Measurements from ENCODE around the gene AMOT. TPM values are rescaled to one million over a fixed set of nuclear protein-coding genes. Genes with fewer than 3 reads are reported as not detected.

AMOT gene
- total and polyA plus RNA-seq, 2 donors (not counting 1 experiment from before 2014, with no cell fraction given) = 0.91 to 5.2 TPM

DNA sequence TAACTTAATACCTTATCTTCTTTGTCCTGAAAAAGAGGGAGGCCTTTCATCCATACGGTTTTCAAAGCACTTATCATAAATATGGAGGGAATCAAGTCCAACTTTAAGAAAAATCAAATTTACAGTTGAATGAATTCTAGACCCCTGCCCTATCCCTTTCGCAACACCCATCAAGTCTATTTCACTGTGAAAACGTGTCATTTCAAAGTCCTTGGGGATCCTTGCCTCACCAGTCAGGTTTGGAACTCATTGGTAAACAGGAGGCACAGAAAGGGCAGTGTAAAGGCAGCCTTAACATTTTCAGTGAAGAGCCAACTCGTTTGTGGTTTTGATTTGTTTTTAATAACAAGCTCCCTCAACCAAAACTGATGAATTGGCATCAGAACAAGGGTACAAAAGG lies 66.5 kb downstream of the AMOT start:
- Histone ChIP-seq H3K4me1 (ENCODE audit: control insufficient read depth in 2 of 2, insufficient read depth in 2 of 2, low read length in 2 of 2) (no peaks in the 10 kb centered on the region), H2AFZ (ENCODE audit: insufficient read depth, low read depth, low read length, poor library complexity, severe bottlenecking) (no peak overlapping the region), H3K27ac (ENCODE audit: low read length in 2 of 2) (no peak overlapping the region), H3K79me2 (ENCODE audit: control insufficient read depth, insufficient read depth, low read length) (no peaks in the 10 kb centered on the region), H3K9ac (ENCODE audit: low read length) (no peak overlapping the region), H3K9me3 (ENCODE audit: control extremely low read depth in 1 of 3, control insufficient read depth in 2 of 3, insufficient read depth in 1 of 3, low read length in 2 of 3) (no peaks in the 10 kb centered on the region), H3K36me3 (replicated peaks in 1 of 2; ENCODE audit: control extremely low read depth in 1 of 2, control insufficient read depth in 1 of 2, extremely low read depth in 1 of 2, insufficient read depth in 2 of 2, low read length in 1 of 2) (peaks cover 0 to 4% of the 10 kb centered on the region in 2 experiments), H3K4me3 (ENCODE audit: control extremely low read depth in 1 of 5, extremely low read depth in 1 of 5, insufficient read depth in 1 of 5, low read depth in 2 of 5, low read length in 4 of 5) (no peak overlapping the region), H3K27me3 (replicated peaks in 1 of 4; ENCODE audit: control extremely low read depth in 1 of 4, control insufficient read depth in 3 of 4, insufficient read depth in 4 of 4, low read length in 3 of 4) (no peaks in the 10 kb centered on the region), H3K4me2 (replicated peaks; ENCODE audit: low read depth, low read length, poor library complexity, severe bottlenecking) (no peak overlapping the region), H4K20me1 (ENCODE audit: control insufficient read depth, insufficient read depth, low read length, poor library complexity, severe bottlenecking) (no peaks in the 10 kb centered on the region)
- intact Hi-C loops (cut with micrococcal nuclease) = no loop called here
- POLR2A ChIA-PET = no interaction called here
- H3K9me3 Mint-ChIP-seq (ENCODE audit: insufficient read depth) = no peaks in the 10 kb centered on the region
- H3K4me3 Mint-ChIP-seq = no peak overlapping the region
- ATAC-seq (ENCODE audit: low read depth) = no peak
- no CpG with 5 or more reads among the region's 4 CpGs for WGBS (ENCODE audit: insufficient coverage)
- no peaks in the 10 kb centered on the region for H3K27me3 Mint-ChIP-seq
- no peak overlapping the region for H3K27ac Mint-ChIP-seq
- DNase-seq = no peak
- H3K4me1 Mint-ChIP-seq = no peaks in the 10 kb centered on the region
- CTCF ChIA-PET = no interaction called here
- TF ChIP-seq, protein P1, sequence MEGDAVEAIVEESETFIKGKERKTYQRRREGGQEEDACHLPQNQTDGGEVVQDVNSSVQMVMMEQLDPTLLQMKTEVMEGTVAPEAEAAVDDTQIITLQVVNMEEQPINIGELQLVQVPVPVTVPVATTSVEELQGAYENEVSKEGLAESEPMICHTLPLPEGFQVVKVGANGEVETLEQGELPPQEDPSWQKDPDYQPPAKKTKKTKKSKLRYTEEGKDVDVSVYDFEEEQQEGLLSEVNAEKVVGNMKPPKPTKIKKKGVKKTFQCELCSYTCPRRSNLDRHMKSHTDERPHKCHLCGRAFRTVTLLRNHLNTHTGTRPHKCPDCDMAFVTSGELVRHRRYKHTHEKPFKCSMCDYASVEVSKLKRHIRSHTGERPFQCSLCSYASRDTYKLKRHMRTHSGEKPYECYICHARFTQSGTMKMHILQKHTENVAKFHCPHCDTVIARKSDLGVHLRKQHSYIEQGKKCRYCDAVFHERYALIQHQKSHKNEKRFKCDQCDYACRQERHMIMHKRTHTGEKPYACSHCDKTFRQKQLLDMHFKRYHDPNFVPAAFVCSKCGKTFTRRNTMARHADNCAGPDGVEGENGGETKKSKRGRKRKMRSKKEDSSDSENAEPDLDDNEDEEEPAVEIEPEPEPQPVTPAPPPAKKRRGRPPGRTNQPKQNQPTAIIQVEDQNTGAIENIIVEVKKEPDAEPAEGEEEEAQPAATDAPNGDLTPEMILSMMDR (IDR thresholded peaks at IDR 0.05) = no peak
- TF ChIP-seq EZH2 (IDR thresholded peaks at IDR 0.05; ENCODE audit: borderline replicate concordance, insufficient read depth, low read depth, low read length, poor library complexity, severe bottlenecking) = no peak

DNA sequence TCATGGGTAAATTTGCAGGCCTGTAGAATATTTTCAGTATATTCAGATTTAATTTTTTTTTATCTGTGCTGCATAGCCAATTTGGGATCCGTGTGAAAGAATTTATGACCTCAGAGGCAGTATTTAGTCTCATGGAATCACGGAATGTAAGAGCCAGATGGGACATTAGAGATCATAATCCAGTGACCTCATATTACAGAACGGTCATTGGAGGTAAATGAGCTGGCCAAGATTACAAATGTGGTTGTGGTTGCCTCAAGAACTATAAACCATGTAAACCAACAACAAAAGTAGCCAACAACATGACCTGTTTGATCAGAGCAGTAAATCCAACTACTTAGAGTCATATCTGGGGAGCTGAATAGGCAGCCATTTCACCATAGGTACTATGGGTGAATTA lies 71.6 kb downstream of the AMOT start:
- CTCF ChIA-PET = interaction anchor here (0.5 kb wide), 1 partner anchor 176 kb away, joined by 3 read pairs; no protein-coding TSS in a partner anchor
- H3K9ac ChIP-seq (ENCODE audit: low read length) = no peak overlapping the region
- H3K9me3 ChIP-seq (ENCODE audit: control extremely low read depth in 1 of 3, control insufficient read depth in 2 of 3, insufficient read depth in 1 of 3, low read length in 2 of 3) = no peaks in the 10 kb centered on the region
- H3K27ac Mint-ChIP-seq = no peak overlapping the region
- H3K9me3 Mint-ChIP-seq (ENCODE audit: insufficient read depth) = no peaks in the 10 kb centered on the region
- TF ChIP-seq EZH2 (IDR thresholded peaks at IDR 0.05; ENCODE audit: borderline replicate concordance, insufficient read depth, low read depth, low read length, poor library complexity, severe bottlenecking) = no peak
- TF ChIP-seq, protein P1 (IDR thresholded peaks at IDR 0.05) = no peak
- WGBS (ENCODE audit: insufficient coverage) = no CpG with 5 or more reads among the region's 3 CpGs
- intact Hi-C loops (cut with micrococcal nuclease) = no loop called here
- no peak overlapping the region for H3K4me2 ChIP-seq (replicated peaks; ENCODE audit: low read depth, low read length, poor library complexity, severe bottlenecking)
- no peaks in the 10 kb centered on the region for H3K79me2 ChIP-seq (ENCODE audit: control insufficient read depth, insufficient read depth, low read length)
- POLR2A ChIA-PET = no interaction called here
- H2AFZ ChIP-seq (ENCODE audit: insufficient read depth, low read depth, low read length, poor library complexity, severe bottlenecking) = no peak overlapping the region
- H3K4me3 ChIP-seq (ENCODE audit: control extremely low read depth in 1 of 5, extremely low read depth in 1 of 5, insufficient read depth in 1 of 5, low read depth in 2 of 5, low read length in 4 of 5) = no peak overlapping the region
- H3K27me3 ChIP-seq (replicated peaks in 1 of 4; ENCODE audit: control extremely low read depth in 1 of 4, control insufficient read depth in 3 of 4, insufficient read depth in 4 of 4, low read length in 3 of 4) = no peaks in the 10 kb centered on the region
- H4K20me1 ChIP-seq (ENCODE audit: control insufficient read depth, insufficient read depth, low read length, poor library complexity, severe bottlenecking) = no peaks in the 10 kb centered on the region
- no peak overlapping the region for H3K4me3 Mint-ChIP-seq
- DNase-seq = no peak
- no peak for ATAC-seq (ENCODE audit: low read depth)
- no peak overlapping the region for H3K27ac ChIP-seq (ENCODE audit: low read length in 2 of 2)
- no peaks in the 10 kb centered on the region for H3K4me1 ChIP-seq (ENCODE audit: control insufficient read depth in 2 of 2, insufficient read depth in 2 of 2, low read length in 2 of 2)
- no peaks in the 10 kb centered on the region for H3K36me3 ChIP-seq (replicated peaks in 1 of 2; ENCODE audit: control extremely low read depth in 1 of 2, control insufficient read depth in 1 of 2, extremely low read depth in 1 of 2, insufficient read depth in 2 of 2, low read length in 1 of 2)
- peaks cover 6% of the 10 kb centered on the region for H3K4me1 Mint-ChIP-seq
- no peaks in the 10 kb centered on the region for H3K27me3 Mint-ChIP-seq

All from B cell (primary cell).